ENCODE results near the gene STPG3. TPM values are rescaled to one million over a fixed set of nuclear protein-coding genes. Genes with fewer than 3 reads are reported as not detected.

The STPG3 gene
- polyA plus RNA-seq, 1 donor (not counting 4 experiments of a cell fraction or from before 2014, with no cell fraction given) = not detected

DNA sequence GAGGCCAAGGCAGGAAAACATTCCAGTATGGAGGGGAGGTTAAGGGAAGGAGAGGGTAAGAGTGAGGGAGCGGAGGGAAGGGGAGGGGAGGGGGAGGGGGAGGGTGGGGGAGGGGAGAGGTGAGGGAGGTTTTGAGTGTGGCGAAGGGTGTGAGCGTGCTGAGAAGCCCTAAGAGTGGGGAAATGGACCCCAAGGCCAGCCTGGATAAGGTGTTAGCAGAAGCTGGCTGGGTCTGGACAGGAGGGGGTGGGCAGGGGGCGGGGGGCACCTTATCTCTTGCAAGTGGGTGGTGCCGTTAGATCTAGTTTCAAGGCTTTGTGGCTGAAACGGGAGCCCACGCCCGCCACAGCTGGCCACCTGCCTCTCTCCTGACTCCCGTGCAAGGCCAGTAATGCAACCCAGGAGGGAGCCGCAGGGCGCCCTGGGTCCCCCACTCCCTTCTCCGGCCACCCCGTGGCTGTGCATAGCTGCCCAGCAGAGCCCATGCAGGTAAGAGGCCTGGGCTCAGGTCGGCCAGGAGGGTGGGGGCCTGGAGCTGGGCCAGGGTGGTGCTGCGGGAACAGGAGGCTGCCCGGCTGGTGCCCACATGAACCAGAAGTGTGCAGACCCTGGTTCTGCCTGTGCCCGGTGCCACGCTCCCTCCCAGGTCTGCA is 23.1 kb upstream of the STPG3 start:
- H3K27me3 ChIP-seq (ENCODE audit: control insufficient read depth, extremely low read depth, insufficient read depth, low read length) = peaks cover 6% of the 10 kb centered on the region
- H3K9ac ChIP-seq (ENCODE audit: control insufficient read depth, extremely low read depth, insufficient read depth, low read length) = no peak overlapping the region
- peaks cover 35% of the 10 kb centered on the region for H3K4me1 ChIP-seq (ENCODE audit: control insufficient read depth, extremely low read depth, insufficient read depth, low read length)
- no peak overlapping the region for H3K4me3 ChIP-seq (ENCODE audit: control insufficient read depth in 2 of 3, extremely low read depth in 1 of 3, insufficient read depth in 2 of 3, low read depth in 1 of 3, low read length in 3 of 3)
- H3K36me3 ChIP-seq (ENCODE audit: control insufficient read depth in 2 of 2, extremely low read depth in 1 of 2, insufficient read depth in 2 of 2, low read length in 2 of 2) = no peaks in the 10 kb centered on the region
- peak overlapping the region; percentile 69 for H3K4me2 ChIP-seq (ENCODE audit: control insufficient read depth, extremely low read depth, insufficient read depth, low read depth, low read length)
- TF ChIP-seq, protein P1, sequence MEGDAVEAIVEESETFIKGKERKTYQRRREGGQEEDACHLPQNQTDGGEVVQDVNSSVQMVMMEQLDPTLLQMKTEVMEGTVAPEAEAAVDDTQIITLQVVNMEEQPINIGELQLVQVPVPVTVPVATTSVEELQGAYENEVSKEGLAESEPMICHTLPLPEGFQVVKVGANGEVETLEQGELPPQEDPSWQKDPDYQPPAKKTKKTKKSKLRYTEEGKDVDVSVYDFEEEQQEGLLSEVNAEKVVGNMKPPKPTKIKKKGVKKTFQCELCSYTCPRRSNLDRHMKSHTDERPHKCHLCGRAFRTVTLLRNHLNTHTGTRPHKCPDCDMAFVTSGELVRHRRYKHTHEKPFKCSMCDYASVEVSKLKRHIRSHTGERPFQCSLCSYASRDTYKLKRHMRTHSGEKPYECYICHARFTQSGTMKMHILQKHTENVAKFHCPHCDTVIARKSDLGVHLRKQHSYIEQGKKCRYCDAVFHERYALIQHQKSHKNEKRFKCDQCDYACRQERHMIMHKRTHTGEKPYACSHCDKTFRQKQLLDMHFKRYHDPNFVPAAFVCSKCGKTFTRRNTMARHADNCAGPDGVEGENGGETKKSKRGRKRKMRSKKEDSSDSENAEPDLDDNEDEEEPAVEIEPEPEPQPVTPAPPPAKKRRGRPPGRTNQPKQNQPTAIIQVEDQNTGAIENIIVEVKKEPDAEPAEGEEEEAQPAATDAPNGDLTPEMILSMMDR (optimal IDR thresholded peaks at IDR 0.05 in 1 of 3, IDR thresholded peaks at IDR 0.05 in 1 of 3, conservative IDR thresholded peaks at IDR 0.05 in 1 of 3; ENCODE audit: extremely low read depth in 1 of 3, insufficient read depth in 2 of 3, low read length in 3 of 3) = no peak
- TF ChIP-seq EZH2 (IDR thresholded peaks at IDR 0.05; ENCODE audit: low read length) = no peak
- no peak overlapping the region for H2AFZ ChIP-seq (ENCODE audit: control insufficient read depth, low read length)
- no peaks in the 10 kb centered on the region for H3K9me3 ChIP-seq (ENCODE audit: control insufficient read depth, low read depth, low read length)
- no peaks in the 10 kb centered on the region for H4K20me1 ChIP-seq (ENCODE audit: control insufficient read depth, extremely low read depth, insufficient read depth, low read length)
- no peak overlapping the region for H3K27ac ChIP-seq (ENCODE audit: control insufficient read depth, insufficient read depth, low read length)
- DNase-seq (ENCODE audit: low read depth, low spot score) (no peak), FAIRE-seq (no peak)
- H3K79me2 ChIP-seq (ENCODE audit: control insufficient read depth, insufficient read depth, low read length) = no peaks in the 10 kb centered on the region
- no peaks in the 10 kb centered on the region for H3K9me1 ChIP-seq (ENCODE audit: control insufficient read depth, extremely low read depth, insufficient read depth, low read length)
- dilution Hi-C loops (cut with MboI; ENCODE audit: extremely low pct_ligation_motif_present, low sequenced_read_pairs) = no loop called here

DNA sequence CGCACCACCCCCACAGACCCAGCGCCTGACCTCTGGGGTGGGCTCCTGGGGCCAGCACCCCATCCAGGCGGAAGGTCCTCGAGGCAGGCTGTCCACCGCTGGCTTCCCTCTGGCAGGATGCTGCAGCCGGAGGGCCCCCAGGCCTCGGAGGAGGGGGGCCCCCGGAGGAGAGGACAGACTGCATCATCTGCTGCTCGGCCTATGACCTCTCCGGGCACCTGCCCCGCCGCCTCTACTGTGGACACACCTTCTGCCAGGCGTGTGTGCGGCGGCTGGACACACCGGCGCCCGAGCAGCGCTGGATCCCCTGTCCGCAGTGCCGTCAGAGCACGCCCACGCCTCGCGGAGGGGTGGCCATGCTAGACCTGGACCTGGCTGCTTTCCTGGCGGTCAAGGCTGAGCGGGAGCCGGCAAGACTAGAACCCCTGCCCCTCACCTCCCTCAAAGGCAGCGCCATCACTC is 22.5 kb upstream of the STPG3 start:
- dilution Hi-C loops (cut with MboI; ENCODE audit: extremely low pct_ligation_motif_present, low sequenced_read_pairs) = no loop called here
- Histone ChIP-seq H3K27ac (ENCODE audit: control insufficient read depth, insufficient read depth, low read length) (no peak overlapping the region), H4K20me1 (ENCODE audit: control insufficient read depth, extremely low read depth, insufficient read depth, low read length) (no peaks in the 10 kb centered on the region), H3K9me3 (ENCODE audit: control insufficient read depth, low read depth, low read length) (no peaks in the 10 kb centered on the region), H3K9ac (ENCODE audit: control insufficient read depth, extremely low read depth, insufficient read depth, low read length) (no peak overlapping the region), H3K9me1 (ENCODE audit: control insufficient read depth, extremely low read depth, insufficient read depth, low read length) (no peaks in the 10 kb centered on the region), H3K4me2 (ENCODE audit: control insufficient read depth, extremely low read depth, insufficient read depth, low read depth, low read length) (no peak overlapping the region), H3K4me3 (ENCODE audit: control insufficient read depth in 2 of 3, extremely low read depth in 1 of 3, insufficient read depth in 2 of 3, low read depth in 1 of 3, low read length in 3 of 3) (no peak overlapping the region), H2AFZ (ENCODE audit: control insufficient read depth, low read length) (no peak overlapping the region), H3K4me1 (ENCODE audit: control insufficient read depth, extremely low read depth, insufficient read depth, low read length) (peaks cover 33% of the 10 kb centered on the region), H3K27me3 (ENCODE audit: control insufficient read depth, extremely low read depth, insufficient read depth, low read length) (peaks cover 6% of the 10 kb centered on the region), H3K79me2 (ENCODE audit: control insufficient read depth, insufficient read depth, low read length) (no peaks in the 10 kb centered on the region), H3K36me3 (ENCODE audit: control insufficient read depth in 2 of 2, extremely low read depth in 1 of 2, insufficient read depth in 2 of 2, low read length in 2 of 2) (no peaks in the 10 kb centered on the region)
- no peak for TF ChIP-seq EZH2 (IDR thresholded peaks at IDR 0.05; ENCODE audit: low read length)
- TF ChIP-seq, protein P1 (optimal IDR thresholded peaks at IDR 0.05 in 1 of 3, IDR thresholded peaks at IDR 0.05 in 1 of 3, conservative IDR thresholded peaks at IDR 0.05 in 1 of 3; ENCODE audit: extremely low read depth in 1 of 3, insufficient read depth in 2 of 3, low read length in 3 of 3) = no peak
- DNase-seq (ENCODE audit: low read depth, low spot score) (no peak), FAIRE-seq (no peak)
